Left kidney (tissue), 8 donors: ENCODE measurements around the gene RDH16. TPM values are rescaled to one million over a fixed set of nuclear protein-coding genes. Genes with fewer than 3 reads are reported as not detected.
A peak's percentile ranks its signal among the peaks of the same experiment; 100 is the strongest.

ENCODE experiments used
- DNase-seq: peaks from one replicate; pipeline ENCODE4 v3.0.0-alpha.2; 2013
- long read RNA-seq, 8 donors: transcript quantifications; one replicate each; lab custom pipeline, GENCODE V29; 2026
- polyA plus RNA-seq: library from polyadenylated mRNA; unstranded; fragments of 120-200 nt; gene quantifications from one replicate; pipeline ENCODE4 v1.2.1, GENCODE V29; 2013; ENCODE audit not compliant: insufficient read length

Gene RDH16, protein sequence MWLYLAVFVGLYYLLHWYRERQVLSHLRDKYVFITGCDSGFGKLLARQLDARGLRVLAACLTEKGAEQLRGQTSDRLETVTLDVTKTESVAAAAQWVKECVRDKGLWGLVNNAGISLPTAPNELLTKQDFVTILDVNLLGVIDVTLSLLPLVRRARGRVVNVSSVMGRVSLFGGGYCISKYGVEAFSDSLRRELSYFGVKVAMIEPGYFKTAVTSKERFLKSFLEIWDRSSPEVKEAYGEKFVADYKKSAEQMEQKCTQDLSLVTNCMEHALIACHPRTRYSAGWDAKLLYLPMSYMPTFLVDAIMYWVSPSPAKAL
- 1.2 TPM for polyA plus RNA-seq
- long read RNA-seq, donor 1, result 0 reads
- long read RNA-seq, donor 2, result 0 reads
- long read RNA-seq, donor 3, result 0 reads
- long read RNA-seq, donor 4, result 0 reads
- long read RNA-seq, donor 5, result 0 reads
- long read RNA-seq, donor 6, result 0 reads
- long read RNA-seq, donor 7, result 0 reads
- long read RNA-seq, donor 8, result 0 reads

DNA sequence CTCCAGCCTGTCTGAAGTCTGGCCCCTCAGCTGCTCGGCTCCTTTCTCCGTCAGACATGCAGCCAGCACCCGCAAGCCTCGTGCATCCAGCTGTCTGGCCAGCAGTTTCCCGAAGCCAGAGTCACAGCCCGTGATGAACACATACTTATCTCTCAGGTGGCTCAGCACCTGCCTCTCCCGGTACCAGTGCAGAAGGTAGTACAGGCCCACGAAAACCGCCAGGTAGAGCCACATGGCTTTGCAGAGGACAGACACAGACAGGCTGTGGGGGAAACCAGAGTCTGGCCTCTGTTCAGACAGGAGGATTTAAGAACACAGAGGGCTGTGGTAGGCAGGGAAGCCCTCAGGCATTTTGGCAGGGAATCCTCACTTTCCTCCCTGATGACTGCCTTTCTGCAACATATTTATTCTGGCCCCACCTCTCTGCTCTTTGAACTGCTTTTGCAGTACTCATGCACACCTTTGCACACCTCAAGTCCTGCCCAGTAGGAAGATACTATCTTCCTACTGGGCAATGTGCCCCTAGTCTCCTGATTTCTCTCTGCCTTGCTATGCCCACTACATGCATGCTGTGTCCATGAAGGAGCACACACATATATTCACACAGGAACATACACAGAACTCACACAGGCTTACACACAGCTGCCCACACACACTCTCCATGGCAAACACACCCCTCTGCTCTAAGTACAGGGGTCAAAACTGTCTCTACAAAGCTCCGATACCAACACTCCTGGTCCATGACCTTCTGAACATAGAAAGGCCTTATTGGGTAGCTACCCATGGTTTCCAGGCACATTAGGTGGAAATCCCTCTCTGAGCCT lies at the start of gene RDH16:
TSS of gene RDH16 (minus strand) at position 380 of the 824 bp plus-strand sequence. CDS start at position 234, 146 bp downstream.
- DNase-seq, result no peak

DNA sequence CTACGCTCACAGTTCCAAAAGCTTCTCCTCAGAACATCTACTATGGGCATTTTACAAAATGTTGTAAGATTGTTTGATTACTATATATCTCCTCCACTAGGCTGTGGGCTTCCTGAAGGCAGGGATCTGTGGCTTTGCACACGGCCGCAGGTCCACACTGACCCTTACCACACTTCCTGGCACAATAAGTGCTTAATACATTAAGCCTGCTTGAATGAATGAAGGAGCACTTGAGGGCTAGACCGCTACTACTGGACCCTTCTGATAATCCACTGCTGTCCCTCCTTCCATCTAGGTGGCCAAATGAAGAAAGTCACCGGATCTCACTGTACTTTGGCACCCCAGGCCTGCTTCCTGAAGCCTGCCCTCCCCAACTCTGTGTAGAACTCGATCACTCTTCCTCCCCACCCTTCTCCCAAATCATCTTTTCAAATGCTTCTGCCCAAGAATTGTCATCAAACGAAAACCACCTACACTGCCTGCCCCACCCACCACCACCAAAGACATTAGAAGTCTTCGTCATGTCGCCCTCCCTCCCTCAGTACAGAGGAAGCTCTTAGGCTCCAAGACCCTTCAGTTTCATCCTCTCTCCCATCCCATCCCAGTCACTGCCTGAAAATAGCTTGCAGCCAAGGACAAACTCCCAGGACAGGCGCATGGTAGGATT lies 49.5 kb upstream of the RDH16 start:
- DNase-seq, result no peak

DNA sequence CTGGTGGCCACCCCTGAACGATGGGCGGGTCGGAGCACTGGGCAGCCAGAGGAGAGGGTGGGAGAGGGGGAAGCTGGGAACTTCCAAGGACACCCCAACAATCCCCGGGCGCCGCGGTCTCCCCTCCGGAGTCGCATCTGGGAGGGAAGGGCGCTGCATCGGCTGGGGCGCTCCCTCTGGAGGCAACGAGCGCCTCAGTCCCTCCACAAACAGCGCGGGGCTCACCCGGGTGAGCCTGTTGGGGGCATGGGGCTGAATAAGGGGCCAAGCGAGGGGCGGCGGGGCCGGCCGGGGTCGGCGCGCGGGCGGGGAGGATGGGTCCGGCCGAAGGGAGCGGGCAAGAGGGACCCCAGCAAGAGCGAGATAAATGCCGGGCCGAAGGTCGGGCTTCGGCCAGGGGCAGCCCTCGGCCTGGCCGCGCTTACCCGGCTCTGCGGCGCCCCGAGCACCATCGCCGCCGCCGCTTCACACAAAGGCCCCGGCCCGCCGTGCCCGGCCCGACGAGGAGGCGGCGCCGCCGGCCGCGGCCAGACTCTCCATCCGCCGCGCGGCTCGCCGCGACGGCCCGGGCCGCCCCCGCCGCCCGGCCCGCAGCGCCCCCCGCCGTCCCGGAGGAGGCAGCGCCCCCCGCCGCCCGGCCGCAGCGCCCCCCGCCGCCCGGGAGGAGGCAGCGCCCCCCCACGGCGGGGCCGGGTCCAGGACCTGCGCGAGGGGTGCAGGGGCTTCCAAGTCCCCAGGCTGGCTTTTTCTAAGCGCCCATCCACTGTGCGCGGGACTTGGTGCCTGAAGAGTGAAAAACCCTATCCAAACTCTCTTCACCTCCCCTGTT lies 48.8 kb upstream of the RDH16 start, which contains the start of gene ZBTB39:
TSS of gene ZBTB39 (minus strand) at position 567 of the 829 bp plus-strand sequence. CDS start 1,629 bp downstream, outside the sequence.
- peak; percentile 41 for DNase-seq

DNA sequence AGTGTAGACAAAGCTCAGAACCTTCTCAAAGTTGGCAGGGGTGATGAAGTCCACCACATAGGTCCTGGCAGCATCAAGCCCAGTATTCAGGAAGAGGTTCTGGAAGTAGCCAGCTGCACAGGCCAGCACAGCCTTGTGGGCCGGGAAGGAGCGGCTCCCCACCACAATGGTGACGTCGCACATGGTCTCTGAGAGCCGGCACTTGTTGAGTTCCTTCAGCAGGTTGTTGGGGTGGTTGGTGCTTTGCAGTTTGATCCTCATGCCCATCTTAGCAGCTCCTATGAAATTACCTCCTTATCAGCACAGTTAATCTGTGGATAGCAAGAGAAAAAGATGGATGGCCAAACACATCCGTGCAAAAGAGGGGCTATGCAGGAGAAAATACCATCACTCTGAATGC lies 47.2 kb upstream of the RDH16 start:
- DNase-seq, result no peak

DNA sequence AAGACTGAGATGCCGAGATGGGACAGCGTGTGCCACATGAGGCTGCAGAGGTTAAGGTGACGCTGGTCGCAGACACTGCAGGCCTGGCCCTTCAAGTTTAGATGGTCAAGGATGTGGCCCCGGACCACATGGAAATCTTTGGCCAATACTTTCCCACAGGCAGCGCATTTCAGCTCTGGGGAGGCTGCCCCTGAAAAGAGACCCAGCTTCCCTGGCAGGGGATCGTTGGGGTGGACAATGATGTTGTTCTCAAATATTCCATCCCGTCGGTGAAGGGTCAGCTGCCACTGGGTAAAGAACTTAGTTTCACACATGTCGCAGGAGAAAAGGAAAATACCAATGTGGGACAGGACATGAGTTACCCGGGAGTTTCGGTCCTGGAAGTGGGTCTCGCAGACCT lies 46.0 kb upstream of the RDH16 start:
- no peak for DNase-seq

DNA sequence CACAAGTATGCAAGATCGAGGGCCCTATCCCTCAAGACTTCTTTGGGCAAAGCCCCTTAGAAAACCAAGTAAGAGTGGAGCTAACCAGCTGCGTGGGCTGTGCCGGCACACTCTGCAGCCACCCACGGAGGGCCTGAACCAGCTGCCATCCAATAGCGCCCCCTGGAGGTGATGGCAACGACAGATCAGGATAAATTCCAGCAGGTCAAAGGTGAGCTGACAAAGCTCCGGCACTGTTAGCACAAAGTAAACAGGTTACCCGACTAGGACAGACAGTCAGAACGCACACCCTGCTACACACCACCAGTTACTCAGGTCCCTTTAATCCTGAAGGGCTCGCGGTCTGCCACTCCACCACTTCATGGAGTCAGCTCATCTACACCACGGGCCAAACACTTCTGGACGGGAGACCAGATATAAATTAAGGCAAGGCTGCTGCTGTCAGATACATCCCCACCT lies 44.1 kb upstream of the RDH16 start:
- DNase-seq, result peak; percentile 48

DNA sequence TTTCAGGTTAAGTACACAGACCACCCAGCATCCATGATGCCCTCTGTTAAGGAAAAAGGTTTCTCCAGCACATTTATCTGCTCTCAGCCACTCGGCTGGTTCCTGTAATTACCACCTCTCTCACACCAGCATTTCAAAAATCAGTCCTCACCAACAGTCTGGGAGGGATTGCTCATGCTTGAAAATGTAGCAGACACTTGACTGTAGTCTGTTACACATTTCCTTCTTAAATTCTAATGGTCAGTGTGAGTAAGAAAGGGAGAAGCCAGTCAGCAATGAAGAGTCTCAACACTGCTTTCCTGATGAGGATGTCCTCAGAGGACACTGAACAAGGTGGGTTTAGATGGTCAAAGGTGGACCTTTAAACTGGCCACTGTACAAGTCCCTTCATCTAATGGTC lies 43.0 kb upstream of the RDH16 start:
- DNase-seq, result no peak

DNA sequence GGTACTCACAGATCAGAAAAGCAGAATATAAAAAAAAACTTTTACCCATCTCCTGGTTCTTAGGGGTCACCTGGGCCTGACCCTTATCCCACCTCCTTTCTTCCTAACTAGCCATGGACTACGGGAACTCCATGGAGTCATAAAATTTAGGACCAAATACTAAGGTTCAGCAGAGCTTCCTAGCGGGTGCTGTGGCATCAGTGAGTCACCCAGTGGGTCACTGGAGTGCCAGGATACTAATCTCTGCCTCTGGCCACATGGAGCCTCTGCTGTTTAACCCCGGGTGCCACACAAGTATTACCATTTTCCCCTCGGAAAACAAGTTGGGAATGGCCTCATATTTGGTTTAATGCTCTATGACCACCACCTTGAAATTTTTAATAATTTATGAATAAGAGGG lies 42.0 kb upstream of the RDH16 start:
- no peak for DNase-seq

DNA sequence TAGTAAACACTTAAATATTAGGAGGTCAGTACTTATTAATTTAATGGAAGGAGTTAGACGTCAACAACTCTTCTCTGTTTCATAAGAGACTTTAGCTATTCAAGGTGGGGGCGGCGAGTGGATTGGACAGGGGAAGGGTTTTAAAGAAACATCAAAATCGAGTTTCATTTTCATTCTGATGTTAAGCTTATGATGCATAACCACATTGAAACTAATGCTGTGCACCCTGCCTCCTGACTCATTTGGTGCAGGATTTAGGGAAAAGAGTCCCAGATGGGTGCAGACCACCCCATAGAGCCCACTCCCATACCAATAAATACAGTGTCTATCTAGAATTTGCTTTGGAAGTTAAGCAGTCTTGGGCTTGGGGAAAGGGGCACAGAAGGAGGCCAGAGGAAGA lies 41.6 kb upstream of the RDH16 start:
- DNase-seq, result no peak

DNA sequence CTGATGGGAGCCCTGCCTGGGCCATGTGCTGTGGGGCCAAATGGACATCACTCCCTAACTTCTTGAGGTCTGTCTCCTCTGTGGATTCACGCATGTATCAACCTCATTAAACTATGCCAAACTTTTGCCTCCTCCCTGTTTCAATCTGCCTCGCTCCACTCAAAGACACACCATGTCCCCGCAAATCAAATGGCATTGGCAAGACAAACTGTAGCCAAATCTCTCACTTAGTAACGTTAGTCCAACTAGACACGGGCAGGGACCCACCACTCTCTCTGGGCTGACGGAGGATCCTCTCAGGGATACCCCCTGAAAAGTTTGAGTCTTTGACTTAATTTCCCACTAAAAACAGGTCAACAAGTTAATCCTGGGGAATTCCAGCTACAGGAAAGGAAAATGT lies 40.9 kb upstream of the RDH16 start:
- DNase-seq, result no peak

DNA sequence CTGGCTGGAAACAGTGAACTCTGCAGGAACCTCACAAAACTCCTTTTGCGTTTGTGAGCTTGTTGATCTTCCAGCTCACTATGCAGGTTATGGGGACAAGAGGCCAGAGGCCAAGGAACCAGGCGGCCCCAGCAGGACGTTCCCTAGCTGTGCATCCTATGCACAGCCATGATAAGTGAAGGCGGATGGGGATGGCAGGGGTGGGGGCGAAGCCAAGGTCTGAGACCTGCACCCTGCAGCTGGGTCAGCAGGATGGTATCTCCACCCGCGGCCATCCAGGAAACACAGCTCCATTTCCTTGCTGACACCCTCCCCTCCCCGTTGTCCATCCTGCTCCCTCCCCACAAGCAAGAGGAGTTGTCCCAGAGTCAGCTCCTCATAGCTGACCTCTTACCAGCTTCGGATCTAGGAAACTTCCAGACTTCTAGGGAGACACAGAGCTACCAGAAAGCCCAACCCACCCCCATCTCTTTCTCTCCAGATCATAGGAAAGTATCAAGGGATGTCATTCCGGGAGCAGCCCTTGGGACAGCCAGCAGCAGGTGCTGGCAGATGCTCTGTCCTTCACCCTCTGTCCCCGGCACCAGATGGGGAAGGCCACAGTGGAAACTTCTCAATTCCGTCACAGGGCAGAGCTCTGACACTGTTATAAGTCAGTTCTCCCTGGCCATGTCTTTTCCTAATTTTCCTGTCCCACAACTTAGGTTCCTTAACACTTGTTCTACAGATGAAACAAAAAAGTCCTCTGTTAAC lies 39.6 kb upstream of the RDH16 start:
- no peak for DNase-seq

DNA sequence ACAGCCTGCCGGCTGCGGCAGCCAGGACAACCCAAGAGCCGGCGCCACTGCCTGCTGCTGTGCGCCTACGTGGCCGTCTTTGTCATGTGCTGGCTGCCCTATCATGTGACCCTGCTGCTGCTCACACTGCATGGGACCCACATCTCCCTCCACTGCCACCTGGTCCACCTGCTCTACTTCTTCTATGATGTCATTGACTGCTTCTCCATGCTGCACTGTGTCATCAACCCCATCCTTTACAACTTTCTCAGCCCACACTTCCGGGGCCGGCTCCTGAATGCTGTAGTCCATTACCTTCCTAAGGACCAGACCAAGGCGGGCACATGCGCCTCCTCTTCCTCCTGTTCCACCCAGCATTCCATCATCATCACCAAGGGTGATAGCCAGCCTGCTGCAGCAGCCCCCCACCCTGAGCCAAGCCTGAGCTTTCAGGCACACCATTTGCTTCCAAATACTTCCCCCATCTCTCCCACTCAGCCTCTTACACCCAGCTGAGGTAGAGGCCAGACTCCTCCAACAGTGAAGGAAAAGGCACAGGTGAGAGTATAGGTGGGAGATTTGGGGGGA lies 38.6 kb upstream of the RDH16 start:
- no peak for DNase-seq

DNA sequence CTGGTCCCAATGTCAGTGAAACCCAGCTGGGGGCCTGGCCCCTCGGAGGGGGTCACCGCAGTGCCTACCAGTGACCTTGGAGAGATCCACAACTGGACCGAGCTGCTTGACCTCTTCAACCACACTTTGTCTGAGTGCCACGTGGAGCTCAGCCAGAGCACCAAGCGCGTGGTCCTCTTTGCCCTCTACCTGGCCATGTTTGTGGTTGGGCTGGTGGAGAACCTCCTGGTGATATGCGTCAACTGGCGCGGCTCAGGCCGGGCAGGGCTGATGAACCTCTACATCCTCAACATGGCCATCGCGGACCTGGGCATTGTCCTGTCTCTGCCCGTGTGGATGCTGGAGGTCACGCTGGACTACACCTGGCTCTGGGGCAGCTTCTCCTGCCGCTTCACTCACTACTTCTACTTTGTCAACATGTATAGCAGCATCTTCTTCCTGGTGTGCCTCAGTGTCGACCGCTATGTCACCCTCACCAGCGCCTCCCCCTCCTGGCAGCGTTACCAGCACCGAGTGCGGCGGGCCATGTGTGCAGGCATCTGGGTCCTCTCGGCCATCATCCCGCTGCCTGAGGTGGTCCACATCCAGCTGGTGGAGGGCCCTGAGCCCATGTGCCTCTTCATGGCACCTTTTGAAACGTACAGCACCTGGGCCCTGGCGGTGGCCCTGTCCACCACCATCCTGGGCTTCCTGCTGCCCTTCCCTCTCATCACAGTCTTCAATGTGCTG lies 38.0 kb upstream of the RDH16 start:
- DNase-seq, result no peak

DNA sequence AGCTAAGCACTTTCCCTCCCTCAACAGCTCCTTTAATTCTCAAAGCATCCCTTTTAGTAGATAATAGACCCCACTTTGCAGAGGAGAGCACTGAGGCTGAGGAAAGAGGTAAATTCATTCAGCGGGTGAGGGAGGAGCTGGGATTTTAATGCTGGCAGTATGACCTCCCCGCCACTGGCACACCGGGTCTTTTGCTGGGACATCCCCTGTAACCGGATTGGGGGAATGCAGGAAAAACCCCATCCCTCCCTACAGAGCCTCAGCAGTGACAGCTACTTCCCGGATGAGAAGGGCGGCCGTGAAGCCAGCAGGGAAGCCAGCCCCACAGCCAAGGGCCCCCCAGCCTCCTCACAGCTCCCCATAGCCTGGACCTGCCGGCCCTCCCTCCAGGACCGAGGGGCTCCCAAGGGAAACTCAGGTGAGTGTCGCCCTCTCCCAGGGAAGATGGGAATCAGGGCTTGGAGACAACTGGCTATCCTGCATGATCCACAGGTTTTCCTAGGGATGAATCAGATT lies 36.9 kb upstream of the RDH16 start:
- no peak for DNase-seq

DNA sequence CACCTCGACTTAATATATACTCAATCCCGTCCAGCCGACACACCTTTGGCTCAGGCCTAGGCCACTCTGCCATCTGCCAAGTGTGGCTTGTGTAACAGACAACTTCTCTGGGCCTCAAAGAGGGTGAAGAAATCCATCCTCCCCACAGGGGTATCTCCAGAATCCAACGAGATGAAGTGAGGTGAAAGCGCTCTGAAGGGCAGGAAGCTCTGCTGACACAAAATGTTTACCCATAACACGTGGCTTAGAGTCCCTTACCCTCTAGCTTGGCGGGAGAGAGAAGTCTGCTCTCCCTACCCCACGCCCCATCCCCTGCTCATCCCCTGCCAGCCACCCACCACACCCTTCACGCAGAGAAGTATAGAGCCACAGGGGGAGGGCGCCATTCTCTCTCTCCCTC lies 35.9 kb upstream of the RDH16 start:
- no peak for DNase-seq

DNA sequence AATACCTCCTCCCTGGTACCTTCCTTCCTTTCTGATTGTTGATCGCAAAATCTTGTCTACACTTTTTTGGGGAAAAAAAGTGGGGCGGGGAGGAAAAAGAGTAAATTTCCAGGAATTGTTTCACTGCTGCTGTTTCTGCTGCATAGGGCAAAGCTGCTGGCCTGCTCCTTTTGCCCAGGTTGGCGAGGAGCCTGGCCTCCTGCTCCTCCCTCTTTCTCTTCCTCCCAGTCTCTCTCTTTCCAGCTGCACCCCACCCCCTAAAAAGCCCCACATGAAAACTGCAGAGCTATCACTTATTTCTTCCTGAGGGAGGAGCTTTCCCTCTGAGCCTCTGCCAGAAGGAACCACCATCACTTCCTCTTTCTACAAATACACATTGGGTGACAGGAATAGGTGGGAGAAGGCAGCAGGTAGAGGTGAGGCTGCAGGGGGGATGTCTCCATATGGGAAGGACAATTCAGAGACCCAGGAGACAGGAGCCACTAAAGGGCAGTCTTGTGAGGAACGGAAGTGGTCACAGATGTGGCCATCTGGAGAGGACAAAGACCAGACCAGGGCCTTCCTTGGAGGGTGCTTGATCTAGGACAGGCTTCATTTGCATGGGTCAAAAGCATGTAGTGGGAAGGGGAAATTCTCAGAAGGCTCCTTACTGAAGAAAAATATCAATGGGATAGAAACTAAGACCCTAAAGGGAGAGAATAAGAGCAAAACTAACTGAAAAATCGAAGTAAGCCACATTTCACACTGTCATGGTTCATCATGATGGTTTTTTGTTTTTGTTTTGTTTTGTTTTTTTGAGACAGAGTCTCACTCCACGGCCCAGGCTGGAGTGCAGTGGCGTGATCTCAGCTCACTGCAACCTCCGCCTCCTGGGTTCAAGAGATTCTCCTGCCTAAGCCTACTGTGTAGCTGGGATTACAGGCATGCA lies 34.2 kb upstream of the RDH16 start:
- DNase-seq, result no peak

DNA sequence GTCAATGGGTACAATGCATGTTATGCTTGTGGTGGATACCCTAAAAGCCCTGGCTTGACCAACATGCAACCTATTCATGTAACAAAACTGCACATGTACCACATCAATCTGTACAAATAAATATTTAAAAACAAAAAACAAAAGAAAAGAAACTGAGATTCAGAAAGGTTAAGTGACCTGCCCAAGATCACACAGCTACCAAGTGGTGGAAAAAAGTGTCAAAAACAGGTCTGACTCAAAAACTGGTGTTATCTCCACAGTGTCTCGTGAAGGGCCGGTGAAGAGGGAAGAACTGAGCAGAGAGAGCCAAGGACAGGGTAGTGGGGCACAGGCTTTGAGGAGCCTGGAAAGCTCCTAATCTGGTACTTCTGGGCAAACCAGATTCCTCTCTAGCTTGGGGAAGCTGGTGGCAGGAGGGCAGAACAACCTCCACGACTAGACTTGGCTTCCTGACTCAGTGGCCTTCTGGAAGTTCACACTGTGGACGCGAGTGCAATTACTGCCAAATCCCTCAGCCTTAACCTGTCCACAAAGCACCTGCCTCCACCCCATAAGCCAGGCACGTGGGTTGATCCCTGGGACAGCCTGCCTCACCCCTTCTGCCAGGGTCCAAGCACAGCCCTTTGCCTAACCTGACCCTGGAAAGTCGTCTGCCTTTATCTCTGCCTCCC lies 33.4 kb upstream of the RDH16 start:
- no peak for DNase-seq
